HEK293 (cell line): ENCODE data around the gene CINP.

ENCODE experiments used
- CTCF ChIA-PET: fragments of 350-600 bp; formaldehyde crosslinking; extraction: SDS; loops from one replicate; lab custom pipeline; 2021; ENCODE audit warnings: antibody characterized with exemption; lab: Yijun Ruan, JAX
- POLR2A ChIA-PET: fragments of 300-600 bp; formaldehyde crosslinking; extraction: SDS; loops from one replicate; lab custom pipeline; 2020; ENCODE audit warnings: antibody characterized with exemption, inconsistent platforms; lab: Yijun Ruan, JAX
- H3K27ac ChIP-seq: fragments of 200-500 bp; sonication (Bioruptor generic); 2 replicates; pipeline ENCODE4 v1.5.1; 2014; ENCODE audit warnings: low read depth, low read length, control low read depth, inconsistent platforms; ENCODE audit errors: extremely low read depth
- H3K36me3 ChIP-seq, 2 experiments: fragments of 200-500 bp in 1 of 2; sonication (Bioruptor generic) in 1 of 2; 1 replicate in 1 of 2; 2 replicates in 1 of 2; pipeline ENCODE4 v1.5.1; 2014 to 2017; ENCODE audit warnings: inconsistent platforms in 2 of 2, low read length in 2 of 2; ENCODE audit not compliant: control insufficient read depth in 2 of 2, insufficient read depth in 1 of 2
- H3K4me1 ChIP-seq: fragments of 200-500 bp; sonication (Bioruptor generic); 2 replicates; pipeline ENCODE4 v1.5.1; 2014; ENCODE audit warnings: mild to moderate bottlenecking, low read length, inconsistent platforms; ENCODE audit not compliant: control insufficient read depth, insufficient read depth
- H3K4me3 ChIP-seq: 2 replicates; pipeline ENCODE4 v1.5.1; 2011; ENCODE audit warnings: low read depth, mild to moderate bottlenecking, control low read depth, low read length, moderate library complexity
- H3K9me3 ChIP-seq: fragments of 200-500 bp; sonication (Bioruptor generic); 2 replicates; pipeline ENCODE4 v1.5.1; 2014; ENCODE audit warnings: low read depth, low read length, inconsistent platforms; ENCODE audit not compliant: control insufficient read depth, insufficient read depth
- KLF7 ChIP-seq: fragments of 450-650 bp; formaldehyde crosslinking; IDR thresholded peaks from 2 replicates; pipeline ENCODE4 v1.5.1; 2016; ENCODE audit warnings: missing biosample characterization, missing genetic modification characterization, borderline replicate concordance
- MYNN ChIP-seq: fragments of 450-650 bp; formaldehyde crosslinking; IDR thresholded peaks from 2 replicates; pipeline ENCODE4 v1.5.1; 2016; ENCODE audit warnings: missing biosample characterization, missing genetic modification characterization, borderline replicate concordance
- TCF7L2 ChIP-seq: IDR thresholded peaks from 2 replicates; pipeline ENCODE4 v1.6.1; 2011; ENCODE audit warnings: low read depth, mild to moderate bottlenecking, inconsistent platforms, low read length, moderate library complexity, borderline replicate concordance
- TRIM28 ChIP-seq: IDR thresholded peaks from 2 replicates; pipeline ENCODE4 v1.6.1; 2011; ENCODE audit warnings: low read length, control low read depth, borderline replicate concordance
- ZBTB44 ChIP-seq: fragments of 450-650 bp; IDR thresholded peaks from 2 replicates; pipeline ENCODE4 v1.5.1; 2018; ENCODE audit warnings: missing biosample characterization, mild to moderate bottlenecking, missing genetic modification characterization
- ZBTB6 ChIP-seq: fragments of 450-650 bp; formaldehyde crosslinking; IDR thresholded peaks from 2 replicates; pipeline ENCODE4 v1.5.1; 2017; ENCODE audit warnings: missing biosample characterization, missing genetic modification characterization
- ZNF121 ChIP-seq: fragments of 450-650 bp; formaldehyde crosslinking; IDR thresholded peaks from 2 replicates; pipeline ENCODE4 v1.5.1; 2016; ENCODE audit warnings: missing biosample characterization, missing genetic modification characterization
- ZNF221 ChIP-seq: fragments of 450-650 bp; formaldehyde crosslinking; IDR thresholded peaks from 2 replicates; pipeline ENCODE4 v1.5.1; 2017; ENCODE audit warnings: missing biosample characterization, missing genetic modification characterization, borderline replicate concordance
- ZNF223 ChIP-seq: fragments of 450-650 bp; formaldehyde crosslinking; IDR thresholded peaks from 2 replicates; pipeline ENCODE4 v1.5.1; 2016; ENCODE audit warnings: missing biosample characterization, missing genetic modification characterization
- ZNF266 ChIP-seq: fragments of 450-650 bp; formaldehyde crosslinking; IDR thresholded peaks from 2 replicates; pipeline ENCODE4 v1.5.1; 2016; ENCODE audit warnings: missing biosample characterization, missing genetic modification characterization, low read depth
- ZNF501 ChIP-seq: fragments of 450-650 bp; formaldehyde crosslinking; IDR thresholded peaks from 2 replicates; pipeline ENCODE4 v1.5.1; 2016; ENCODE audit warnings: missing biosample characterization, missing genetic modification characterization
- ZNF558 ChIP-seq: fragments of 450-650 bp; formaldehyde crosslinking; IDR thresholded peaks from 2 replicates; pipeline ENCODE4 v1.5.1; 2016; ENCODE audit warnings: missing biosample characterization, missing genetic modification characterization
- ZNF580 ChIP-seq: fragments of 450-650 bp; formaldehyde crosslinking; IDR thresholded peaks from 2 replicates; pipeline ENCODE4 v1.5.1; 2016; ENCODE audit warnings: missing biosample characterization, missing genetic modification characterization
- ZNF792 ChIP-seq: fragments of 450-650 bp; formaldehyde crosslinking; IDR thresholded peaks from 2 replicates; pipeline ENCODE4 v1.5.1; 2016; ENCODE audit warnings: missing biosample characterization, missing genetic modification characterization
- TF ChIP-seq, protein P1 (sequence below): fragments of 450-650 bp; formaldehyde crosslinking; IDR thresholded peaks from 2 replicates; pipeline ENCODE4 v1.5.1; 2017; ENCODE audit warnings: missing biosample characterization, missing genetic modification characterization
- TF ChIP-seq, protein P2 (sequence below): fragments of 450-650 bp; formaldehyde crosslinking; IDR thresholded peaks from 2 replicates; pipeline ENCODE4 v1.5.1; 2016; ENCODE audit warnings: missing biosample characterization, missing genetic modification characterization
- TF ChIP-seq, protein P3 (sequence below): fragments of 450-650 bp; formaldehyde crosslinking; IDR thresholded peaks from 2 replicates; pipeline ENCODE4 v1.5.1; 2016; ENCODE audit warnings: missing biosample characterization, missing genetic modification characterization, borderline replicate concordance

Gene CINP

GRCh38 chr14:102316338-102316742 lies 46.4 kb downstream of the CINP start (continued):
- TF ChIP-seq ZNF121 (no peak), ZNF221 (tag by site-specific recombination) (no peak), ZNF501 (tag by site-specific recombination) (no peak), ZNF558 (tag by site-specific recombination) (no peak), ZBTB44 (tag by site-specific recombination) (no peak), ZBTB6 (tag by site-specific recombination) (no peak), ZNF580 (no peak), TCF7L2 (no peak), TRIM28 (0 out of 2 replicates have a peak, but pooled peaks have one; percentile 11)
- TF ChIP-seq, protein P1, sequence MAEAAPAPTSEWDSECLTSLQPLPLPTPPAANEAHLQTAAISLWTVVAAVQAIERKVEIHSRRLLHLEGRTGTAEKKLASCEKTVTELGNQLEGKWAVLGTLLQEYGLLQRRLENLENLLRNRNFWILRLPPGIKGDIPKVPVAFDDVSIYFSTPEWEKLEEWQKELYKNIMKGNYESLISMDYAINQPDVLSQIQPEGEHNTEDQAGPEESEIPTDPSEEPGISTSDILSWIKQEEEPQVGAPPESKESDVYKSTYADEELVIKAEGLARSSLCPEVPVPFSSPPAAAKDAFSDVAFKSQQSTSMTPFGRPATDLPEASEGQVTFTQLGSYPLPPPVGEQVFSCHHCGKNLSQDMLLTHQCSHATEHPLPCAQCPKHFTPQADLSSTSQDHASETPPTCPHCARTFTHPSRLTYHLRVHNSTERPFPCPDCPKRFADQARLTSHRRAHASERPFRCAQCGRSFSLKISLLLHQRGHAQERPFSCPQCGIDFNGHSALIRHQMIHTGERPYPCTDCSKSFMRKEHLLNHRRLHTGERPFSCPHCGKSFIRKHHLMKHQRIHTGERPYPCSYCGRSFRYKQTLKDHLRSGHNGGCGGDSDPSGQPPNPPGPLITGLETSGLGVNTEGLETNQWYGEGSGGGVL (tag by site-specific recombination): peak; percentile 19; the same call in 1 of the 2 replicates
- TF ChIP-seq, protein P2, sequence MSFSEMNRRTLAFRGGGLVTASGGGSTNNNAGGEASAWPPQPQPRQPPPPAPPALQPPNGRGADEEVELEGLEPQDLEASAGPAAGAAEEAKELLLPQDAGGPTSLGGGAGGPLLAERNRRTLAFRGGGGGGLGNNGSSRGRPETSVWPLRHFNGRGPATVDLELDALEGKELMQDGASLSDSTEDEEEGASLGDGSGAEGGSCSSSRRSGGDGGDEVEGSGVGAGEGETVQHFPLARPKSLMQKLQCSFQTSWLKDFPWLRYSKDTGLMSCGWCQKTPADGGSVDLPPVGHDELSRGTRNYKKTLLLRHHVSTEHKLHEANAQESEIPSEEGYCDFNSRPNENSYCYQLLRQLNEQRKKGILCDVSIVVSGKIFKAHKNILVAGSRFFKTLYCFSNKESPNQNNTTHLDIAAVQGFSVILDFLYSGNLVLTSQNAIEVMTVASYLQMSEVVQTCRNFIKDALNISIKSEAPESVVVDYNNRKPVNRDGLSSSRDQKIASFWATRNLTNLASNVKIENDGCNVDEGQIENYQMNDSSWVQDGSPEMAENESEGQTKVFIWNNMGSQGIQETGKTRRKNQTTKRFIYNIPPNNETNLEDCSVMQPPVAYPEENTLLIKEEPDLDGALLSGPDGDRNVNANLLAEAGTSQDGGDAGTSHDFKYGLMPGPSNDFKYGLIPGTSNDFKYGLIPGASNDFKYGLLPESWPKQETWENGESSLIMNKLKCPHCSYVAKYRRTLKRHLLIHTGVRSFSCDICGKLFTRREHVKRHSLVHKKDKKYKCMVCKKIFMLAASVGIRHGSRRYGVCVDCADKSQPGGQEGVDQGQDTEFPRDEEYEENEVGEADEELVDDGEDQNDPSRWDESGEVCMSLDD (tag by site-specific recombination): no peak

- TF ChIP-seq KLF7 (no peak), MYNN (tag by site-specific recombination) (no peak), ZNF792 (tag by site-specific recombination) (no peak), ZNF223 (tag by site-specific recombination) (0 out of 2 replicates have a peak, but pooled peaks have one; percentile 5), ZNF266 (tag by site-specific recombination) (no peak)
- TF ChIP-seq, protein P3, sequence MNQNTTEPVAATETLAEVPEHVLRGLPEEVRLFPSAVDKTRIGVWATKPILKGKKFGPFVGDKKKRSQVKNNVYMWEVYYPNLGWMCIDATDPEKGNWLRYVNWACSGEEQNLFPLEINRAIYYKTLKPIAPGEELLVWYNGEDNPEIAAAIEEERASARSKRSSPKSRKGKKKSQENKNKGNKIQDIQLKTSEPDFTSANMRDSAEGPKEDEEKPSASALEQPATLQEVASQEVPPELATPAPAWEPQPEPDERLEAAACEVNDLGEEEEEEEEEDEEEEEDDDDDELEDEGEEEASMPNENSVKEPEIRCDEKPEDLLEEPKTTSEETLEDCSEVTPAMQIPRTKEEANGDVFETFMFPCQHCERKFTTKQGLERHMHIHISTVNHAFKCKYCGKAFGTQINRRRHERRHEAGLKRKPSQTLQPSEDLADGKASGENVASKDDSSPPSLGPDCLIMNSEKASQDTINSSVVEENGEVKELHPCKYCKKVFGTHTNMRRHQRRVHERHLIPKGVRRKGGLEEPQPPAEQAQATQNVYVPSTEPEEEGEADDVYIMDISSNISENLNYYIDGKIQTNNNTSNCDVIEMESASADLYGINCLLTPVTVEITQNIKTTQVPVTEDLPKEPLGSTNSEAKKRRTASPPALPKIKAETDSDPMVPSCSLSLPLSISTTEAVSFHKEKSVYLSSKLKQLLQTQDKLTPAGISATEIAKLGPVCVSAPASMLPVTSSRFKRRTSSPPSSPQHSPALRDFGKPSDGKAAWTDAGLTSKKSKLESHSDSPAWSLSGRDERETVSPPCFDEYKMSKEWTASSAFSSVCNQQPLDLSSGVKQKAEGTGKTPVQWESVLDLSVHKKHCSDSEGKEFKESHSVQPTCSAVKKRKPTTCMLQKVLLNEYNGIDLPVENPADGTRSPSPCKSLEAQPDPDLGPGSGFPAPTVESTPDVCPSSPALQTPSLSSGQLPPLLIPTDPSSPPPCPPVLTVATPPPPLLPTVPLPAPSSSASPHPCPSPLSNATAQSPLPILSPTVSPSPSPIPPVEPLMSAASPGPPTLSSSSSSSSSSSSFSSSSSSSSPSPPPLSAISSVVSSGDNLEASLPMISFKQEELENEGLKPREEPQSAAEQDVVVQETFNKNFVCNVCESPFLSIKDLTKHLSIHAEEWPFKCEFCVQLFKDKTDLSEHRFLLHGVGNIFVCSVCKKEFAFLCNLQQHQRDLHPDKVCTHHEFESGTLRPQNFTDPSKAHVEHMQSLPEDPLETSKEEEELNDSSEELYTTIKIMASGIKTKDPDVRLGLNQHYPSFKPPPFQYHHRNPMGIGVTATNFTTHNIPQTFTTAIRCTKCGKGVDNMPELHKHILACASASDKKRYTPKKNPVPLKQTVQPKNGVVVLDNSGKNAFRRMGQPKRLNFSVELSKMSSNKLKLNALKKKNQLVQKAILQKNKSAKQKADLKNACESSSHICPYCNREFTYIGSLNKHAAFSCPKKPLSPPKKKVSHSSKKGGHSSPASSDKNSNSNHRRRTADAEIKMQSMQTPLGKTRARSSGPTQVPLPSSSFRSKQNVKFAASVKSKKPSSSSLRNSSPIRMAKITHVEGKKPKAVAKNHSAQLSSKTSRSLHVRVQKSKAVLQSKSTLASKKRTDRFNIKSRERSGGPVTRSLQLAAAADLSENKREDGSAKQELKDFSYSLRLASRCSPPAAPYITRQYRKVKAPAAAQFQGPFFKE (tag by site-specific recombination): no peak
- ChIA-PET POLR2A (interaction anchor here (1.1 kb wide), 1 partner anchor 229 kb away, joined by 3 read pairs; no protein-coding TSS in a partner anchor), CTCF (interaction anchor here (0.5 to 2.4 kb wide), 14 partner anchors 10 to 308 kb away, joined by 3 to 18 read pairs (median 5); partner anchors contain the start of genes MOK and WDR20)
- H3K4me3 ChIP-seq: no peak overlapping the region
- peaks cover 13% of the 10 kb centered on the region for H3K4me1 ChIP-seq
- H3K27ac ChIP-seq: no peak overlapping the region
- H3K36me3 ChIP-seq: no peaks in the 10 kb centered on the region
- H3K9me3 ChIP-seq: no peaks in the 10 kb centered on the region
These were observed 47.6 kb downstream of the CINP start for GRCh38 chr14:102315121-102315520.
